K562 treated with DMSO at 1 percent for 48 hours (cell line): ENCODE results near the gene SF3A2. TPM values are rescaled to one million over a fixed set of nuclear protein-coding genes. Genes with fewer than 3 reads are reported as not detected.

Experiments
- total RNA-seq: library from RNA; unstranded; fragments of 300-600 nt; gene quantifications from 2 replicates; pipeline ENCODE4 v1.2.3, GENCODE V29; 2022; ENCODE audit warnings: low replicate concordance; ENCODE audit errors: extremely low read depth

SF3A2 gene, protein sequence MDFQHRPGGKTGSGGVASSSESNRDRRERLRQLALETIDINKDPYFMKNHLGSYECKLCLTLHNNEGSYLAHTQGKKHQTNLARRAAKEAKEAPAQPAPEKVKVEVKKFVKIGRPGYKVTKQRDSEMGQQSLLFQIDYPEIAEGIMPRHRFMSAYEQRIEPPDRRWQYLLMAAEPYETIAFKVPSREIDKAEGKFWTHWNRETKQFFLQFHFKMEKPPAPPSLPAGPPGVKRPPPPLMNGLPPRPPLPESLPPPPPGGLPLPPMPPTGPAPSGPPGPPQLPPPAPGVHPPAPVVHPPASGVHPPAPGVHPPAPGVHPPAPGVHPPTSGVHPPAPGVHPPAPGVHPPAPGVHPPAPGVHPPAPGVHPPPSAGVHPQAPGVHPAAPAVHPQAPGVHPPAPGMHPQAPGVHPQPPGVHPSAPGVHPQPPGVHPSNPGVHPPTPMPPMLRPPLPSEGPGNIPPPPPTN
- total RNA-seq = not detected in 2 replicates

DNA sequence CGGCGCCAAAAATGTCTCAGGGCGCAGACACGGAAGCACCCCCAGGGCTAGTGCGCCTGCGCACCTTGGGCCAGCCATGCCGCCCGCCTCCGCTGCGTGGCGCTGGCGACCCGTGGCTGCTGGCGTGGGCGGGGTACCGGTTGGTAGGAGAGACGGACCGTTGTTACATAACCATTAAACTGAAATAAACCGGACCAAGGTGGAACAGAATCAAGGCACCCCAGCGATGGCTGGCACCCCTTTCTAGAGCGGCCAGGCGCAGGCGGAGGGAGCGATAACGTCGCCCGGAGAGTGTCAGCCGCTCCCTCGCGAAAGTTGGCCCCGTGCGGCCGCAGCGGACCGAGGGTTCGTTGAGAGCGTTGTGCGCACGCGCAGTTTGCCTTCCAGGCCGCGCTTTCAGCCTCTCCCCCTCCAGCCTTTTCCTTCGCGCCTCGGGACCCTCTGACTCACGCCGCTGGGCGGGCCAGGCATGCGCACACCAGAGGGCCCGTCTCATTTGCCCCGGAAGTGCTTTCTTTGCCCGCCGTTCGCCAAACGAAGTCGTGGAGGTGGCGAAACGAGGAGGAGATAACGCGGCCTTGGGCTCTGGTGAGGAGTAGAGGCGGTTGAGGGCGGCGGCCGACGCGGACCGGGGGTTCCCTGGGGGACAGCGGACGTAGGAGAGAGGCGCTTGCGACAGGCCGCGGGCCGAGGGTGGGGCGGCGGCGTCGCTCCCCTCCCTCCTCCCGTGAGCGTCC is at the start of gene SF3A2, which contains the start of gene PLEKHJ1:
SF3A2 (plus strand) TSS at position 511 of the 737 bp plus-strand sequence. CDS start 6,595 bp downstream, outside the sequence.
PLEKHJ1 (minus strand) TSS at position 16 of the 737 bp plus-strand sequence. CDS start 81 bp downstream, outside the sequence.

DNA sequence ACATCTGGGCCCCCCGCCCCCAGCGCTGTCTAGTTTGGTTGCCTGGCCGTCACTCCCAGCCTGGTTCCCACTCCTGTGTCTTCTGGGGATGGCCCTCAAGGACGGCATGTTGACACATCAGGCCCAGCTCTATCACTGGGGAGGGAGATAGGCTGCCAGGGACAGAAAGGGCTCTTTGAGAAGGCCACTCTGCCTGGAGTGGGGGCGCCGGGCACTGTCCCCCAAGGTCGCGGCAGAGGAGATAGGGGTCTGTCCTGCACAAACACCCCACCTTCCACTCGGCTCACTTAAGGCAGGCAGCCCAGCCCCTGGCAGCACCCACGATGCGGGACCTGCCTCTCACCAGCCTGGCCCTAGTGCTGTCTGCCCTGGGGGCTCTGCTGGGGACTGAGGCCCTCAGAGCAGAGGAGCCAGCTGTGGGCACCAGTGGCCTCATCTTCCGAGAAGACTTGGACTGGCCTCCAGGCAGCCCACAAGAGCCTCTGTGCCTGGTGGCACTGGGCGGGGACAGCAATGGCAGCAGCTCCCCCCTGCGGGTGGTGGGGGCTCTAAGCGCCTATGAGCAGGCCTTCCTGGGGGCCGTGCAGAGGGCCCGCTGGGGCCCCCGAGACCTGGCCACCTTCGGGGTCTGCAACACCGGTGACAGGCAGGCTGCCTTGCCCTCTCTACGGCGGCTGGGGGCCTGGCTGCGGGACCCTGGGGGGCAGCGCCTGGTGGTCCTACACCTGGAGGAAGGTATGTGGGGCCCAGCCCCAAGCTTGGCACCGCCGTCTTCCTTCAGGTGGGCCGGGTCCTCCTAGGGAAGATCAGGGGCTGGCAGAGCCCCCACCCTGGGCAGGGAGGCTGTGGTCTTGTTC is 12.6 kb downstream of the SF3A2 start, which contains the start of gene AMH:
AMH (plus strand) TSS at position 314 of the 857 bp plus-strand sequence; CDS start at position 324, 10 bp downstream.

DNA sequence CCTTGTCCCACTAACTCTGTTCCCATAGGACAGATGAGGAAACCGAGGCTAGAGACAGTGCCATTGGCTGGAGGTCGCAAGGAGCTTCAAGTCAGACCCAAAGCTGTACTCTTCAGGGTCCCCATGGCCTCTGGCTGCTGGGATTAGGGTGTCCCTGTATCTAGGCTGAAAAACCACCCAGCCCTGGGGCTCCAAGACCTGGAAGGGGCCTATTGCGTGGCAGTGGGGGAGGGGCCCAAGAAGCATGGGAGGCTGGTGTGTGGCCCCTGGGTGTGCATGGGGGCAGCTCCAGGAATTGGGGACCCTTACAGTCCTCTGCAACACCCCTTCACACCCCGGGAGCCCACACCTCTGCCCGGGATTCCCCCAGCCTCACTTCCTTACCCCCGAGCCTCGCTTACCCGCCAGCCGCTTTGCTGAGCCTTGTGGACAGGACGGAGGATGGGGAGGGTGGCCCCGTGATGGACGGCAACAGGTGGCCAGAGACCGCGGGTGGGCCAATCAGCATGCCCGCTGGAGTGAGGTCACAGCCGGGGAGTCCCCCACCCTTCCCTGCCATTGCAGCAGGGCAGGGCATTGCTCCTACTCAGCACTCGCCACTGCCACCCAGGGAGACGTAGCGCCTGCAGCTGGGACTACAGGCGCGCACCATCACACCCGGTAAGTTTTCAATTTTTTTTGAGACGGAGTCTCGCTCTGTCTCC is 19.5 kb downstream of the SF3A2 start, which contains the start of gene JSRP1:
JSRP1 (minus strand) TSS at position 436 of the 704 bp plus-strand sequence. CDS start 1,103 bp downstream, outside the sequence.

GRCh38 chr19:2282062-2282861 is 45.6 kb downstream of the SF3A2 start, which contains the start of gene PEAK3:
TSS of gene PEAK3 (minus strand) at chr19:2282175. CDS start at chr19:2280931, 1,244 bp downstream.

Other genes starting within 250 kb of the SF3A2 start
- gene BTBD2, start 221.1 kb upstream of the SF3A2 start, total RNA-seq = not detected in 2 replicates
- gene MKNK2, start 185.6 kb upstream of the SF3A2 start, total RNA-seq = 245 TPM in 1 of 2 replicates, not detected in the other
- gene MOB3A, start 140.5 kb upstream of the SF3A2 start, total RNA-seq = not detected in 2 replicates
- gene IZUMO4, start 139.9 kb upstream of the SF3A2 start, total RNA-seq = not detected in 2 replicates
- gene AP3D1, start 85.3 kb upstream of the SF3A2 start, total RNA-seq = 532 TPM in 1 of 2 replicates, not detected in the other
- gene DOT1L, start 72.9 kb upstream of the SF3A2 start, total RNA-seq = not detected in 2 replicates
- 447 TPM in 1 of 2 replicates, not detected in the other for gene PLEKHJ1, start 495 bp upstream of the SF3A2 start, total RNA-seq
- gene AMH, start 12.5 kb downstream of the SF3A2 start, total RNA-seq = 225 TPM in 1 of 2 replicates, not detected in the other
- gene JSRP1, start 19.6 kb downstream of the SF3A2 start, total RNA-seq = not detected in 2 replicates
- gene PEAK3, start 45.4 kb downstream of the SF3A2 start, total RNA-seq = not detected in 2 replicates
- not detected in 2 replicates for gene LINGO3, start 71.3 kb downstream of the SF3A2 start, total RNA-seq
- gene LSM7, start 91.8 kb downstream of the SF3A2 start, total RNA-seq = not detected in 2 replicates
- not detected in 2 replicates for gene SPPL2B, start 91.9 kb downstream of the SF3A2 start, total RNA-seq
- gene TMPRSS9, start 123.4 kb downstream of the SF3A2 start, total RNA-seq = not detected in 2 replicates
- gene TIMM13, start 190.8 kb downstream of the SF3A2 start, total RNA-seq = not detected in 2 replicates
- gene LMNB2, start 220.1 kb downstream of the SF3A2 start, total RNA-seq = not detected in 2 replicates
- not detected in 2 replicates for gene GADD45B, start 239.3 kb downstream of the SF3A2 start, total RNA-seq